ENCODE results near the gene SAT2. TPM values are rescaled to one million over a fixed set of nuclear protein-coding genes. Genes with fewer than 3 reads are reported as not detected.
A peak's percentile ranks its signal among the peaks of the same experiment; 100 is the strongest.

SAT2 gene
- total RNA-seq, 2 donors from 2014 or later, result 82.7 to 103 TPM

- Histone ChIP-seq H3K9ac (ENCODE audit: extremely low read depth, low read length, poor library complexity, severe bottlenecking) (peak within 1 kb of the TSS; percentile 74), H3K36me3 (ENCODE audit: control insufficient read depth, insufficient read depth, low read length) (peaks cover 14% of the 10 kb centered on the region), H3K27ac (ENCODE audit: low read depth, low read length) (peak within 1 kb of the TSS; percentile 80), H3K27me3 (ENCODE audit: control insufficient read depth, insufficient read depth, low read length, poor library complexity, severe bottlenecking) (no peaks in the 10 kb centered on the region), H3K4me1 (ENCODE audit: control insufficient read depth, insufficient read depth, low read length) (no peaks in the 10 kb centered on the region), H3K9me3 (ENCODE audit: control insufficient read depth, low read length) (no peaks in the 10 kb centered on the region), H3K4me3 (ENCODE audit: low read length) (peak within 1 kb of the TSS; percentile 100)
- H3K9me3 Mint-ChIP-seq, result no peaks in the 10 kb centered on the region
- H3K4me3 Mint-ChIP-seq, result peak within 1 kb of the TSS; percentile 80
- DNase-seq, result peak; percentile 100
- H3K36me3 Mint-ChIP-seq (ENCODE audit: low read depth), result peaks cover 19% of the 10 kb centered on the region
- peak within 1 kb of the TSS; percentile 89 for H3K27ac Mint-ChIP-seq
- 0% methylated on average over 1 to 93 of the region's 93 CpGs for WGBS, 2 experiments (ENCODE audit: insufficient coverage in 1 of 2, insufficient read length in 1 of 2)
- no peaks in the 10 kb centered on the region for H3K27me3 Mint-ChIP-seq (ENCODE audit: insufficient read depth)
- peaks cover 22% of the 10 kb centered on the region for H3K4me1 Mint-ChIP-seq
- TF ChIP-seq, protein P1, sequence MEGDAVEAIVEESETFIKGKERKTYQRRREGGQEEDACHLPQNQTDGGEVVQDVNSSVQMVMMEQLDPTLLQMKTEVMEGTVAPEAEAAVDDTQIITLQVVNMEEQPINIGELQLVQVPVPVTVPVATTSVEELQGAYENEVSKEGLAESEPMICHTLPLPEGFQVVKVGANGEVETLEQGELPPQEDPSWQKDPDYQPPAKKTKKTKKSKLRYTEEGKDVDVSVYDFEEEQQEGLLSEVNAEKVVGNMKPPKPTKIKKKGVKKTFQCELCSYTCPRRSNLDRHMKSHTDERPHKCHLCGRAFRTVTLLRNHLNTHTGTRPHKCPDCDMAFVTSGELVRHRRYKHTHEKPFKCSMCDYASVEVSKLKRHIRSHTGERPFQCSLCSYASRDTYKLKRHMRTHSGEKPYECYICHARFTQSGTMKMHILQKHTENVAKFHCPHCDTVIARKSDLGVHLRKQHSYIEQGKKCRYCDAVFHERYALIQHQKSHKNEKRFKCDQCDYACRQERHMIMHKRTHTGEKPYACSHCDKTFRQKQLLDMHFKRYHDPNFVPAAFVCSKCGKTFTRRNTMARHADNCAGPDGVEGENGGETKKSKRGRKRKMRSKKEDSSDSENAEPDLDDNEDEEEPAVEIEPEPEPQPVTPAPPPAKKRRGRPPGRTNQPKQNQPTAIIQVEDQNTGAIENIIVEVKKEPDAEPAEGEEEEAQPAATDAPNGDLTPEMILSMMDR (conservative IDR thresholded peaks at IDR 0.05), result peak; percentile 64
These were observed 13.0 kb downstream of the SAT2 start, which contains the start of gene FXR2 for GRCh38 chr17:7614425-7615264. TSS of gene FXR2 (minus strand) at chr17:7614897. CDS start at chr17:7614532, 365 bp downstream.

DNA sequence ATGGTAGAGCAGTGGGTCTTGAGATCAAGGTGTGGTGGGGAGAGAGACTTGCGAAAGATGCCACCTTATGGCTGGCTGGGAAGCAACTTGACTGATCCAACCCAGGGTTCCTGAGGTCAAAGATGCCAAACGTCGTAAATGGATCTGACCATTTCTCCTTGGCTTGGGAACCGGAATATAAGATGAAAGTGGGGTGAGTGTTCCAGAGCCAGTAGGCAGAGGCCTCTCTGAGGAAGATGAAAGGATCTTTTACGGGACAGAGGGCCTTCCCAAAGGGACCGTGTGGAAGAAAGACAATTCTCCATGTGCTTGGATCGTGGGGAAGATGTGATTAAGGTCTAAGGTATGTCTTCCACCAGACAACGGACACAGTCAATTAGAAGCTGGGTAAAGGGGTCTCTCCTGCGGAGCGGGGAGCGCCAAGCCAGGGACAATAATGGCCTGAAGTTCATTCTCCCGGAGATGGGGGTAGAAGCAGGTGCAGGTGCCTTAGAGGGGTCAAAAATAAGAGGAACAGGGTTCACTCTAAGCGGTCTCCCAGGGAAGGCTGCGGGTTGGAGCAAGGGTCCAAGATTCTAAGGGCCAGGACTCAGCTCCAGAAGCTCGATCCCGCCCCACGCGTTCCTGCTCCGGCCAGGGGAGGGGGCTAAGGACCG is 13.7 kb downstream of the SAT2 start:
- peaks cover 20% of the 10 kb centered on the region for H3K36me3 ChIP-seq (ENCODE audit: control insufficient read depth, insufficient read depth, low read length)
- TF ChIP-seq, protein P1 (conservative IDR thresholded peaks at IDR 0.05), result no peak
- Mint-ChIP-seq H3K36me3 (ENCODE audit: low read depth) (peaks cover 23% of the 10 kb centered on the region), H3K4me3 (peak overlapping the region; percentile 80), H3K9me3 (no peaks in the 10 kb centered on the region), H3K27me3 (ENCODE audit: insufficient read depth) (no peaks in the 10 kb centered on the region), H3K4me1 (peaks cover 22% of the 10 kb centered on the region), H3K27ac (peak overlapping the region; percentile 67)
- no peaks in the 10 kb centered on the region for H3K9me3 ChIP-seq (ENCODE audit: control insufficient read depth, low read length)
- H3K9ac ChIP-seq (ENCODE audit: extremely low read depth, low read length, poor library complexity, severe bottlenecking), result peak overlapping the region; percentile 74
- H3K27me3 ChIP-seq (ENCODE audit: control insufficient read depth, insufficient read depth, low read length, poor library complexity, severe bottlenecking), result no peaks in the 10 kb centered on the region
- WGBS, 2 experiments (ENCODE audit: insufficient coverage in 1 of 2, insufficient read length in 1 of 2), result 10 to 12% methylated on average over 13 to 20 of the region's 20 CpGs
- H3K4me3 ChIP-seq (ENCODE audit: low read length), result peak overlapping the region; percentile 100
- DNase-seq, result peak; percentile 60
- no peaks in the 10 kb centered on the region for H3K4me1 ChIP-seq (ENCODE audit: control insufficient read depth, insufficient read depth, low read length)
- H3K27ac ChIP-seq (ENCODE audit: low read depth, low read length), result peak overlapping the region; percentile 80

DNA sequence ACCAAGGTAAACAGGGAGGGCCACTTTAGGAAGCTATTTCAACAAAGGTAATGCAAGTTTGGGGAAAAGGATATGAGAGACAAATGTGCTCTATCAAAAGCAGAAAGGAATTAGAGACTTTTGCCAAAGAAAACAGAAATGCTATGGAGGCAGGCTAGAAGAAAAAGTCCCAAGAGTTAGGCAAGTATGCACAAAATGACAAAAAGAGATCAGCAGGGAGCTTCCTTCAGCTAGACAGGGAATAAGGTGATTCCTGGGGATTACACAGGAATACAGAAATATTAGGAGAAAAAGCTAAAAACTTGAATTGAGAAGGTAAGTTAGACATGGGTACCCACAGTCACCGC is 15.4 kb downstream of the SAT2 start:
- Mint-ChIP-seq H3K9me3 (no peaks in the 10 kb centered on the region), H3K4me3 (peak overlapping the region; percentile 80), H3K36me3 (ENCODE audit: low read depth) (peaks cover 23% of the 10 kb centered on the region), H3K27me3 (ENCODE audit: insufficient read depth) (no peaks in the 10 kb centered on the region), H3K27ac (no peak overlapping the region), H3K4me1 (peaks cover 22% of the 10 kb centered on the region)
- Histone ChIP-seq H3K9ac (ENCODE audit: extremely low read depth, low read length, poor library complexity, severe bottlenecking) (no peak overlapping the region), H3K27ac (ENCODE audit: low read depth, low read length) (no peak overlapping the region), H3K36me3 (ENCODE audit: control insufficient read depth, insufficient read depth, low read length) (peaks cover 26% of the 10 kb centered on the region), H3K27me3 (ENCODE audit: control insufficient read depth, insufficient read depth, low read length, poor library complexity, severe bottlenecking) (no peaks in the 10 kb centered on the region), H3K4me1 (ENCODE audit: control insufficient read depth, insufficient read depth, low read length) (no peaks in the 10 kb centered on the region), H3K4me3 (ENCODE audit: low read length) (peak overlapping the region; percentile 100), H3K9me3 (ENCODE audit: control insufficient read depth, low read length) (no peaks in the 10 kb centered on the region)
- TF ChIP-seq, protein P1 (conservative IDR thresholded peaks at IDR 0.05), result no peak
- 92 to 97% methylated on average over 1 of the region's 1 CpG for WGBS, 2 experiments (ENCODE audit: insufficient coverage in 1 of 2, insufficient read length in 1 of 2)
- no peak for DNase-seq

Data from endodermal cell (in vitro differentiated cells).